Subcutaneous adipose tissue (tissue), 4 donors: Measurements from ENCODE around the gene ALDH4A1. TPM values are rescaled to one million over a fixed set of nuclear protein-coding genes. Genes with fewer than 3 reads are reported as not detected.

Experiments used
- total RNA-seq, 4 donors: library from RNA; depleted of rRNA; stranded (reverse); fragments of >200 nt; gene quantifications; one replicate each; pipeline ENCODE4 v1.1.0, GENCODE V29; 2016
- TF ChIP-seq, protein P1 (sequence below): fragments of 450-650 bp; IDR thresholded peaks from one replicate; pipeline ENCODE4 v1.5.1; 2016; ENCODE audit warnings: low read depth, mild to moderate bottlenecking, control low read depth, antibody characterized with exemption, moderate library complexity

ALDH4A1 gene
- total RNA-seq, 4 donors from 2014 or later: 24.1 to 167 (median 49.8) TPM

DNA sequence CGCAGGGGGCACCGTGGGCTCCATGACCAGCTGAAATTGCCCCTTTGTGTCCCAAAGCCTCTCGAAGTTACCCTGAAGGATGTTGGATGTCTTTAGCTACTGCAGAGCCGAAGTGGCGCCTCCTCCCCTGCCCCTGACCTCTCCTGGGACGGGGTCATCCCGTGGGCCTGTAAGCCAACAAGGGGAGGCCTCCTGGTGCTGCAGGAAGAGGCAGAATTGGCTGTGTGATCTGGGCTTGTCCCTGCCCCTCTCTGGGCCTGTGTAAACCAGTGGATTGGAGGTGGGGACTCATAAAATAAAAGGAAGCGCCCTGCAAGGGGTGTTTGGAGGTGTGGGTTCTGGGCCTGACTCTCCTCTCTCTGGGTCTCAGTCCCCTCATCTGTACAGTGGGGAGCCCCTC, 40.8 kb downstream of the ALDH4A1 start:
- TF ChIP-seq, protein P1, sequence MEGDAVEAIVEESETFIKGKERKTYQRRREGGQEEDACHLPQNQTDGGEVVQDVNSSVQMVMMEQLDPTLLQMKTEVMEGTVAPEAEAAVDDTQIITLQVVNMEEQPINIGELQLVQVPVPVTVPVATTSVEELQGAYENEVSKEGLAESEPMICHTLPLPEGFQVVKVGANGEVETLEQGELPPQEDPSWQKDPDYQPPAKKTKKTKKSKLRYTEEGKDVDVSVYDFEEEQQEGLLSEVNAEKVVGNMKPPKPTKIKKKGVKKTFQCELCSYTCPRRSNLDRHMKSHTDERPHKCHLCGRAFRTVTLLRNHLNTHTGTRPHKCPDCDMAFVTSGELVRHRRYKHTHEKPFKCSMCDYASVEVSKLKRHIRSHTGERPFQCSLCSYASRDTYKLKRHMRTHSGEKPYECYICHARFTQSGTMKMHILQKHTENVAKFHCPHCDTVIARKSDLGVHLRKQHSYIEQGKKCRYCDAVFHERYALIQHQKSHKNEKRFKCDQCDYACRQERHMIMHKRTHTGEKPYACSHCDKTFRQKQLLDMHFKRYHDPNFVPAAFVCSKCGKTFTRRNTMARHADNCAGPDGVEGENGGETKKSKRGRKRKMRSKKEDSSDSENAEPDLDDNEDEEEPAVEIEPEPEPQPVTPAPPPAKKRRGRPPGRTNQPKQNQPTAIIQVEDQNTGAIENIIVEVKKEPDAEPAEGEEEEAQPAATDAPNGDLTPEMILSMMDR: no peak

DNA sequence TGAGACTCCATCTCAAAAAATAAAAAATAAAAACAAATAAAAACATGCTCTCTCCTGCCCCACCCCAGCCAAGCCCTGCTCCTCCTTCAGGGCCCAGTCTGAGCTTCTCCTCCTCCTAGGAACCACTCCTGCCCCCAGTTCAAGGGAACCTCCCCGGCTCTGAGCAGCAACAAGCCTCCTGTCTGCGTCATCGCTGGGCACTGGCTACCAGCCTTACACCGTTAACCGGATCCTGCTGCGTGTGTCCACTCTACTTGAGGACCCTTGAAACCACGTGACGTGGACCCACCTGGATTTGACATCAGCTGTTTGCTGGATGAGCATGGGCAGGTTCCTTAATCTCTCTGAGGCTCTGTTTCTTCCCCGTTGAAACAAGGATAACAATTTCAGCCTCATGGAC, 41.3 kb downstream of the ALDH4A1 start:
- TF ChIP-seq, protein P1: no peak

DNA sequence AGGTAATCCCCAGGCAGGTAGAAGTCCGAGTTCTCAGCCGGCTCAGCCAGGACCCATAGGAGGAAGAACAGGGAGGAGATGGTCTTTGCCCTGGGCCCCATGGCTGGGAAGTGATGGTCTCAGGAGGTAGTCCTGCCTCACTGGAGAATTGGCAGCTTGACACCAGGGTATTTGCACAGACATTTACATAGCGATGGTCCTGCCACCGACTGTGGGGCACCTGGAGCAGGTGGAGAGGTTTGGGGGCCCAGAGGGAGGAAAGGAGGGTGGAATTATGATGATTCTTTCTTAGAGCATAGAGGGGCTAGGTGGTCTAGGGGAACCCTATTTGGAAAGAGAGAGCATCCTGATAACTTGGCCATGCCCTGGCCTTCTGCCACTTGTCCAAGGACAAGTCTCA, 42.8 kb downstream of the ALDH4A1 start, which contains the start of gene TAS1R2:
Gene TAS1R2 (minus strand): TSS at position 101 of the 400 bp plus-strand sequence. CDS start 0 bp downstream, at position 101.
- TF ChIP-seq, protein P1: no peak

DNA sequence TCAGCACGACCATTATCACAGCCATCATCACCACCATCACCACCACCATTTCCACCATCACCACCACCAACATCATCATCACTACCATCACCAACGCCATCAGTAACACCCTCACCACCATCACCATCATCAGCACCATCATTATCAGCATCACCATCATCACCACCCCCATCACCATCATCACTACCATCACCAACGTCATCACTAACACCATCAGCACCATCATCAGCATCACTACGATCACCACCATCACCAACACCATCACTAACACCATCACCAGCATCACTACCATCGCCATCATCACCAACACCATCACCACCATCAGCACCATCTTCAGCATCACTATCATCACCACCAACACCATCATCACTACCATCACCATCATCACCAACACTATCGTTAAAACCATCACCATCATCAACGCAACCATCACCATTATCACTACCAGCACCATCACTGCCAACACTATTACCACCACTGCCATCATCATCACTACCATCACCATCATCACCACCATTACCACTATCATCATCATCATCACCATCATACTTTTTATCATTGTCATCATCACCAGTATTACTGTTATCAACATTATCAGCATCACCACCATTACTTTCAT, 44.2 kb downstream of the ALDH4A1 start:
- TF ChIP-seq, protein P1: no peak

DNA sequence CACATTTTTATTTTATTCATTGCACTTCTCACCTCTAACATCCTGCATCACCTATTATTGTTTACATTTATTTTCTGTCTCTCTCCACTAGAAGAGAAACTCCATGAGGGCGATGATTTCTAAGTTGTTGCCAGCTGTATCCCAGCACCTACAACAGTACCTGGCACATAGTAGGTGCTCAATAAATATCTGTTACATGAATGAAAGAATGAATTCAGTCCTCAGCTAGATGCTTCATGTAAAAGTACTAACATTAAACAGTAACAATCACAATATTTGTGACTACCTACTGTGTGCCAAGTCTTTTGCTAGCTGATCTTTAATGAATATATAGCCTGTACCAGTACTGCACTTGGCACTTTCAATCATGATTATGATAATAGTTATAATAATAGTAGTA, 45.9 kb downstream of the ALDH4A1 start:
- TF ChIP-seq, protein P1: no peak

DNA sequence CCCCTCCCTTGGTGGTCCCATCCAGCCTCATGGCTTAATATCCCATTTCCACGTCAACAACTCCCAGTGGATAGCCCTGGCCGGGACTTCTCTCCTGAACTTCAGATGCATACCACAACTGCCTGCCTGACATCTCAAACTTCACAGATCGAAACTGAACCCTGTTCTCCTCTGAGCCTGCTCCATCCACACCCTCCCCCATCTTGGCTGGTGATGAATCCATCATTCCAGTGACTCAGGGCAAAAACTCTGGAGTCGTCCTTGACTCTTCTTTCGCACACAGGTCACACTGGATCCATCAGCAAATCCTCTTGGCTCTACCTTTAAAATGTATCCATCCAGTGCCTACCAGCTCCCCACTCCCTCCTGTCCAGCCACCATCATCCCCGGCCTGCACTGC, 46.8 kb downstream of the ALDH4A1 start:
- TF ChIP-seq, protein P1: no peak

DNA sequence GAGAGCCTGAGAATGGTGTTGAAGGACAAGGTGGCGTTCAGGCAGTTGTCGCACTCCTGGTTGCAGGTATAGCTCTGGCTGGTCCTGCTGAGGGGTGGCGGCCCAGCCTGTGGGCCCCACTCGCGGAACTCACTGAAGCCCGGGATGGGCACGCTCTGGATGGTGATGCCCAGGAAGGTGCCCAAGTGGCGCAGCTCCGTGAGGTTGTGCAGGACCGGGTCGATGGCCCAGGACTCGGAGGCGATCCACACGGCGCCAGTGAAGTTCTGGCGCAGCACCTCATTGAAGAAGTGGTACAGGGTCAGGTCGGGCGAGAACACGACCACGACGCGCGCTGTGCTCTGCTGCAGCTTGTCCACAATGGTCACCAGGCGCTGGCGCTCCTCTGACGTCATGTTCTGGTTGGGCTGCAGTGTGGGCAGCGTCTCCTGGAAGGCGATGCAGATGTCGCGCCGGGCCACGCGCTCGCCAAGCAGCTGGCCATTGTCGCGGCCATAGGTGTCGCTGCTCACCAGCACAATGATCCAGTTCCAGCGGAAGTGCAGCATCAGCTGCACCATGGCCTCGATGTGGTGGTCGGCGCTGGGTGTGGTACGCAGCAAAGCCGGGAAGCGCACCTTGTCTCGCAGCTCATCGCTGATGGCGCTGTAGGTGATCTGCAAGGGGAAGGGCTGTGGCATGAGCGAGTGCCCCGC, 47.9 kb downstream of the ALDH4A1 start:
- TF ChIP-seq, protein P1: no peak
